Fibroblast of pulmonary artery (primary cell): ENCODE results near the gene GAB2.

ENCODE experiments used
- DNase-seq: peaks from one replicate; pipeline ENCODE4 v3.0.0-alpha.2; 2010; ENCODE audit warnings: low read depth
- H3K4me3 ChIP-seq: replicated peaks from 2 replicates; pipeline ENCODE4 v1.5.1; 2011; ENCODE audit warnings: low read depth, mild to moderate bottlenecking, control low read depth, low read length, moderate library complexity
- TF ChIP-seq, protein P1 (sequence below): IDR thresholded peaks from 2 replicates; pipeline ENCODE4 v1.5.1; 2011; ENCODE audit warnings: mild to moderate bottlenecking, control low read depth, low read length, inconsistent platforms; ENCODE audit errors: missing control alignments

The GAB2 gene

DNA sequence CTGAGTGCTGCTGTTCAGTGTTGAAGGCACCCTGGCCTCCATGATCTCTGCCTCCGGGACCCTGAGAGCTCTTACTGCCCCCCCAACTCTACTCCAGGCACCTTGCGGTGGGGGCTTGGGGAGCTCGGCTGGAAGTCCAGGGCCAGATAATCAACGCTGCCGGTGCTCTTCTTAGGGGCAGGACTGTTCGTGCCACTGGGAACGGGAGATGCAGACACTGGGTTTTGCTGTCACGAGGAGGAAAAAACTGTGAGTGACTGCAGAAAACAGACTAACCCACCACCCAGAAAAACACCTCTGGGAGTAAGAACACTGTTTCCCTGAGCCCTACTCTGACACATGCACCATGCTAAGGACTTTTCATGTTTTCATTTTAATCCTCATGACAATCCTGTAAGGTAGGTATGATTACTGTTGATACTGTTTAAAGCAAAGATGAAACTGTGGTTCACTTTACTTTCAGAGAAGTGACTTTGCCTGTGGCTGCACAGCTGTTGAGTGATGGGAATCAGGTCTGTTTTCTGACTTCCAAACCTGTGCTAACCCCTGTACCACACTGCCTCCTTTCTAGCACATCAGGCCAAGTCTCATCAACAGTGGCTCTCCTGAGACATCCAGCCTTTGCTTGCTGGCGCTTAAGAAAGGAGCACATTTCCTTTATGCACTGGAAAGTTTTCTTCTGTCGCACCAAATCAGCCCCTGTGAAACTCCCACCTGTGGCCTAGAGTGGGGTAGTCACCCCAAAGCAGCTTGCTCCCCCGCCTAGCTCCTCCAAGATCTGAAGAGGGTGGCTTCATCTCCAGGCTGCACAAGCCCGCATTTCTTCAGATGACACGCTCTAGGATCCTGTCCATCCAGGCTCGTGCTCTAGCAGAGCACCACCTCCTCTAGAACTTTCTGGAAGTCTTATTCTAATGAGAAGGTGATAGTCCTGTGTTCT, 197.1 kb downstream of the GAB2 start:
- H3K4me3 ChIP-seq, result no peak overlapping the region
- DNase-seq, result no peak
- TF ChIP-seq, protein P1, sequence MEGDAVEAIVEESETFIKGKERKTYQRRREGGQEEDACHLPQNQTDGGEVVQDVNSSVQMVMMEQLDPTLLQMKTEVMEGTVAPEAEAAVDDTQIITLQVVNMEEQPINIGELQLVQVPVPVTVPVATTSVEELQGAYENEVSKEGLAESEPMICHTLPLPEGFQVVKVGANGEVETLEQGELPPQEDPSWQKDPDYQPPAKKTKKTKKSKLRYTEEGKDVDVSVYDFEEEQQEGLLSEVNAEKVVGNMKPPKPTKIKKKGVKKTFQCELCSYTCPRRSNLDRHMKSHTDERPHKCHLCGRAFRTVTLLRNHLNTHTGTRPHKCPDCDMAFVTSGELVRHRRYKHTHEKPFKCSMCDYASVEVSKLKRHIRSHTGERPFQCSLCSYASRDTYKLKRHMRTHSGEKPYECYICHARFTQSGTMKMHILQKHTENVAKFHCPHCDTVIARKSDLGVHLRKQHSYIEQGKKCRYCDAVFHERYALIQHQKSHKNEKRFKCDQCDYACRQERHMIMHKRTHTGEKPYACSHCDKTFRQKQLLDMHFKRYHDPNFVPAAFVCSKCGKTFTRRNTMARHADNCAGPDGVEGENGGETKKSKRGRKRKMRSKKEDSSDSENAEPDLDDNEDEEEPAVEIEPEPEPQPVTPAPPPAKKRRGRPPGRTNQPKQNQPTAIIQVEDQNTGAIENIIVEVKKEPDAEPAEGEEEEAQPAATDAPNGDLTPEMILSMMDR, result no peak

DNA sequence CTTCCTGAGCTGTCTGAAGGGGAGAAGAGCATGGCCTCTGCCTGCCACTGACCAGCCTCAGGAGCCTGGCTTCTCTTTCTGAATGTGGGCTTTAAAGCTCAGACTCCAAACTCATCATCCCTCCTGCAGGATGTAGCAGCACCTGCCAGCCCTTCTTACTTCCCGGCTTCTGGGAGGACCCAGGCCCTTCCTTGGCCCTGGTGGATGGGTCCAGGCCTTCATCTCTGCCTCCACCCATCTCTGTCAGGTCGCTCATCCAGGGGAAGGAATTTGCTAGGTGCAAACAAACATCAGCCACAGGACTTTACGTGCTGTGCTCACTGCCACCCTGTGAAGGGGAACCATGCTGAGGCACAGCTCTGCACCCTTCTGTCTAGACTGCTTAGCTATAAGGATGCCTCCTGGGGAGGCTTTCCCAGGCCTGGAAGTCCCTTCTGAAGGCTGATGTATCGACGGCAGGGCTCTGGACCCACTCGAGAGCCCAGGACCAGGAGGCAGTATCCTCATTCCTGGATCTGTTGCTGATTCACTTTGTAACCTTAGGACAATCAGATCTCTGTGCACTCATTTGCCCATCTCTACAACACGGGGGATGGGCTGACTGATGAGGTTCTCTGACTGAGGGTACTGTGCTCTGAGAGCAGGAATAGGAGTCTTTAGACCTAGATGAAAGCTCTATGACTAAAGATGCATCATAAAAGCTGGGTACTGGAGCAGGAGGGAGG, 198.0 kb downstream of the GAB2 start:
- TF ChIP-seq, protein P1, result no peak
- no peak overlapping the region for H3K4me3 ChIP-seq
- no peak for DNase-seq

DNA sequence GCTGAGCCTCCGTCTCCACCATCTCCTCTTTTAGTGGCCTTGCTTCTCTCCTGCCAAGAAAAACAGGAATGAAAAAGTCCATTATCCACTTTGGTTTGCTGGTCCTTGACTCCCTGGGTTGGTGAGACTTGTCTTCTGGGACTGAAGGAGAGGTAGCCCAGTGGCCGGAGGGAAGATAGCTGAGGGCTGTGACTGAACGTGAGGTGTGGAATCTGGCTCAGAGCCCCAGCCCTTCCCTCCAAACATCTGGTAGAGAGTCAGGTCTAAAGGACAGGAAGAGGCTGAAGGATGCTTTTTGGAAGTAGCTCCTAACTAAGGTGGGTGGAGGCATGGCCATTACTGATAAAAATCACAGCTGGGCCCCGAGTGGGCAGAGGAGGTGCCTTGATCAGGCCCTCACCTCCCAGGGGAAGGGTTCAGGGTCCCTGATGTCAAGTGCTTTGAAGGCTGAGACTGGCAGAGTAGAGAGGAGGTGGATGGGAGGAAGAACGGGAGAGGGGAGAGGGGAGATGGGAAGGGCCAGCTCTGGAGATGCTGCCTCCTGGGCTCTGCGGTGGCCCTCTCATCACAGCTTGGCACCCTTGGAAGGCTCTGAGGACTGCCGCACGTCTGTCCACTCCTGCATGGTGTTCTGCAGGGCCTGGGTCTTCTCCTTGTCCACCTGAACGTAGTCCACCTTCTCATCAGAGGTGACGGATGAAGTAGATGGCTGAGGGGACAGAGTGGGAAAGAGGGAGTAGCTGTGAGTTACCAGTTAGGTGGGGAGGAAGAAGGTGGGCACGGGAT, 198.7 kb downstream of the GAB2 start:
- no peak for DNase-seq
- TF ChIP-seq, protein P1, result no peak
- H3K4me3 ChIP-seq, result no peak overlapping the region

DNA sequence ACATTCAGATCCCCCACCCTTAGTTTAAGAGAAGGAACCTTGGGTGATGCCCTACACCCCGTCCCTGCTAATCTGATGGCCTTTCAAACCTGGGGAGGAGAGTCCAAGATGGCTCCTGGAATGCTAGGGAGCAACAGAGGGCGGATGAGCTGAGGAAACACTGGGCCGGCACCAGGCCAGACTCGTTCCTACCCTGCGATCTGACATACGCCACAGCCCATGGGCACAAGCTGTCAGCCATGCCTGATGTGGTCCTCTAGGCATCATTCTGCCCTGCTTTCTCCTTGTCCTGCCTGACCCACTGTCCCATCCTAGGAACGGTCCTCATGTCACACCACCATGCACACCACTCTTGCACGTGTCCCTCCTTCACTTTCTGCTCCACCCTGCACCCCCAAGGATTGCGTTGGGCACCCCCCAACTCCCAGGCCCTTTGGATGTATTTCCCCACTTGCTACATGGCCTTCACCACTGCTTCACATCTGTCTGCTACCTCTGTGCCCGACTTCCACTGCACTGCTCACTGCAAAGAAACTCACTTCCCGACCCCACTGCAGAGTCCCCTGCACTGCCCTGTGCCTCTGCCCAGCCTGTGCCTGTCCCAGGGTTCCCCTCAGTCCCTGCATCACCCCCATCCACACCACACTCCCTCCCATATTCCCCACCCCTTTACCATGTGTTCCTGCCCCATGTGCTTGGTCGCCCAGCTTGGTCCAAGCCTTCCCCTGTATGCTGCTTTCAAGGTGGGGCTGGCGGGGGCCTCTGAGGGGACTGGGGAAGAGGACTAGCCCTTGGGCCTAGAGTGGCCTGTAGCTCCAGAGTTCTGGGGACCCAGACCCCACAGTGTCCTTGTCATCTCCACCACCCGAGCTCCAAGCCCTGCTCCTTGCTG, 199.7 kb downstream of the GAB2 start:
- H3K4me3 ChIP-seq, result no peak overlapping the region
- TF ChIP-seq, protein P1, result no peak
- no peak for DNase-seq

DNA sequence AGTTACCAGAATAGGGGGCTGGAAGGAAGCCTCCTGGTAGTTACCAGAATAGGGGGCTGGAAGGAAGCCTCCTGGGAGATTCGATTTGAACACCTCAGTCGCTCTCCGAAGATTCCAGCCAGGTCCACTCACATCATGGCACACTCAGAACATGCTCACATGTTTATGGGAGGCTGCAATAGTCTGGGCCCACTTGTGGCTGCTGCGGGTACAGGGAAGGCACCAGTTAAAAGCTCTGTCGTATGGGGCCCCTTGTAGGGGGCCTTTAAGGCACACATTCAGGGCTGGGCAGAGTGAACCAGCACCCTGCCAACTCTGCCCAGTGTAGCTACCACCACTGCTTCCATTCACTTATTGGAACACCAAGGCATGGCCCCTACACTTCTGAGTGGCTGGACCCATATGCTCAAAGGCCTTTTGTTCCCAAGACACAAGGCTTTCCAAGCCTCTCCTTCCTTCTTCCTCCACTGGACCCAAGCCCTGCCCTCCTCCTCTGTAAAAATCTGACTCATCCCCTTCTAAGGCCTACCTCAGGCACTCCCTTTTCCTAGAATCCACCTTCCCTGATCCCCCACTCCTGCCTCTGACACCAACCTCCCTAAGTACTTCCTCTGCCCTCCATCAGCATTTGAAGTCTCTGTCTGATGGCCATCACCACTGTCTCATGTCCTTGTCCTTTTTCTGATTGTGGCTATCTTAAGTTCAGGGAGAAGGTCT, 200.9 kb downstream of the GAB2 start:
- TF ChIP-seq, protein P1, result no peak
- H3K4me3 ChIP-seq, result no peak overlapping the region
- no peak for DNase-seq

DNA sequence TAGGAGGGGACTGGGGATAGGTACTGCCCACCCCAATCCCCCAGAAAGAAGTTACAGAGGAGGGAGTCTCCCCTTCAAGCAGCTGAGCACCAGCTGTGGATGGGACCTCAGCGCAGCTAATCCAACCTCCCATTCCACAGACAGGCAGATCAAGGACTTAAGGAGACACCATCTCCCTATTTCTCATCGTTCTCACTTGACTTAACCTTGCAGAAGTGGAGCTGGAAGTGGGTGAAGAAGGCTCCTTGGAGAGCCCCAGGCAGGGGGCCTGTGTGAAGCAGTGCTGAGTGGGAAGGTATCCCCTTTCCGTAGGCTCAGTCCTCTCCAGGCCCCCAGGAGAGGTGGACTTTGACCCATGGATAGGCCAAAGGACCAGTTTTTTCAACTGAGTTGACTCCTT, 201.6 kb downstream of the GAB2 start:
- TF ChIP-seq, protein P1, result no peak
- DNase-seq, result no peak
- H3K4me3 ChIP-seq, result no peak overlapping the region
